Umbilical cord (tissue), 2 donors: ENCODE results near the gene UPF3B. TPM values are rescaled to one million over a fixed set of nuclear protein-coding genes. Genes with fewer than 3 reads are reported as not detected.
"Not testable (repeated sequence)": the region's sequence is repeated elsewhere in the genome, so short reads cannot be mapped to it uniquely, and the experiment has no call there.

Experiments used
- DNase-seq: peaks from one replicate; pipeline ENCODE4 v3.0.0-alpha.2; 2015; ENCODE audit warnings: low spot score
- total RNA-seq: library from RNA; depleted of rRNA; stranded (reverse); fragments of >200 nt; gene quantifications from one replicate; pipeline ENCODE4 v1.2.3, GENCODE V29; 2014; ENCODE audit warnings: low replicate concordance; ENCODE audit not compliant: insufficient read depth

The UPF3B gene
- total RNA-seq, 1 donor from 2014 or later: 11.6 TPM

- DNase-seq: no peak
These were observed 26.3 kb downstream of the UPF3B start for GRCh38 chrX:119826399-119826959.

- DNase-seq: not testable (repeated sequence)
These were observed 28.5 kb downstream of the UPF3B start for GRCh38 chrX:119824221-119824620.

GRCh38 chrX:119821703-119822102, 31.1 kb downstream of the UPF3B start:
- not testable (repeated sequence) for DNase-seq

GRCh38 chrX:119817130-119817690, 35.6 kb downstream of the UPF3B start:
- DNase-seq: no peak

- DNase-seq: no peak
These were observed 36.5 kb downstream of the UPF3B start for GRCh38 chrX:119816300-119816699.

GRCh38 chrX:119809185-119809666, 43.5 kb downstream of the UPF3B start:
- peak; percentile 4 for DNase-seq

GRCh38 chrX:119808461-119808860, 44.3 kb downstream of the UPF3B start:
- DNase-seq: not testable (repeated sequence)

GRCh38 chrX:119802546-119802945, 50.2 kb downstream of the UPF3B start:
- DNase-seq: no peak

- DNase-seq: no peak
These were observed 51.2 kb downstream of the UPF3B start for GRCh38 chrX:119801253-119802221.

GRCh38 chrX:119791437-119792231, 61.1 kb downstream of the UPF3B start, which contains the start of gene RPL39:
RPL39 (minus strand) TSS chrX:119791630; CDS start chrX:119791576, 54 bp downstream.
- peak; percentile 92 for DNase-seq

- peak; percentile 38 for DNase-seq
These were observed 61.8 kb downstream of the UPF3B start for GRCh38 chrX:119790977-119791436.

- no peak for DNase-seq
These were observed 67.9 kb downstream of the UPF3B start for GRCh38 chrX:119784747-119785446.

Other genes with a start within 250 kb of the UPF3B start
- 4.8 TPM for gene NKRF, start 246.5 kb downstream of the UPF3B start, total RNA-seq
- gene SEPTIN6, start 159.8 kb downstream of the UPF3B start, total RNA-seq: 52.2 TPM
- 0.72 TPM for gene SOWAHD, start 94.4 kb downstream of the UPF3B start, total RNA-seq
- gene RPL39, start 61.3 kb downstream of the UPF3B start, total RNA-seq: 3,826 TPM
- gene RNF113A, start 18.8 kb upstream of the UPF3B start, total RNA-seq: 14.7 TPM
- gene NDUFA1, start 18.9 kb upstream of the UPF3B start, total RNA-seq: 36.6 TPM
- not detected for gene AKAP14, start 42.9 kb upstream of the UPF3B start, total RNA-seq
- gene NKAP, start 90.8 kb upstream of the UPF3B start, total RNA-seq: 4.1 TPM
- not detected for gene RHOXF2B, start 224.7 kb upstream of the UPF3B start, total RNA-seq